ENCODE measurements around the gene SPNS2.

The SPNS2 gene

GRCh38 chr17:4556996-4557395 lies 58.3 kb downstream of the SPNS2 start:
- H3K4me3 ChIP-seq (ENCODE audit: low read length): no peak overlapping the region
- TF ChIP-seq ZNF274 (IDR thresholded peaks at IDR 0.05; ENCODE audit: low read depth, low read length): no peak

- H3K4me3 ChIP-seq (ENCODE audit: low read length): no peak overlapping the region
- no peak for TF ChIP-seq ZNF274 (IDR thresholded peaks at IDR 0.05; ENCODE audit: low read depth, low read length)
Observed at GRCh38 chr17:4557626-4558346, 59.1 kb downstream of the SPNS2 start.

GRCh38 chr17:4558347-4558971 lies 59.8 kb downstream of the SPNS2 start:
- TF ChIP-seq ZNF274 (IDR thresholded peaks at IDR 0.05; ENCODE audit: low read depth, low read length): no peak
- no peak overlapping the region for H3K4me3 ChIP-seq (ENCODE audit: low read length)

GRCh38 chr17:4559139-4559791 lies 60.6 kb downstream of the SPNS2 start:
- no peak for TF ChIP-seq ZNF274 (IDR thresholded peaks at IDR 0.05; ENCODE audit: low read depth, low read length)
- no peak overlapping the region for H3K4me3 ChIP-seq (ENCODE audit: low read length)

- no peak overlapping the region for H3K4me3 ChIP-seq (ENCODE audit: low read length)
Observed at GRCh38 chr17:4559966-4560365, 61.3 kb downstream of the SPNS2 start.

GRCh38 chr17:4560421-4560820 lies 61.7 kb downstream of the SPNS2 start, which contains the start of gene GGT6:
TSS of gene GGT6 (minus strand) at chr17:4560577. CDS start at chr17:4560521, 56 bp downstream.
- no peak within 1 kb of the TSS for H3K4me3 ChIP-seq (ENCODE audit: low read length)
- TF ChIP-seq ZNF274 (IDR thresholded peaks at IDR 0.05; ENCODE audit: low read depth, low read length): no peak

More at GRCh38 chr17:4559966-4560365, 61.3 kb downstream of the SPNS2 start:
- no peak for TF ChIP-seq ZNF274 (IDR thresholded peaks at IDR 0.05; ENCODE audit: low read depth, low read length)

GRCh38 chr17:4560837-4561256 lies 62.2 kb downstream of the SPNS2 start:
- no peak for TF ChIP-seq ZNF274 (IDR thresholded peaks at IDR 0.05; ENCODE audit: low read depth, low read length)
- H3K4me3 ChIP-seq (ENCODE audit: low read length): no peak overlapping the region

- H3K4me3 ChIP-seq (ENCODE audit: low read length): no peak overlapping the region
- TF ChIP-seq ZNF274 (IDR thresholded peaks at IDR 0.05; ENCODE audit: low read depth, low read length): no peak
Observed at GRCh38 chr17:4562015-4562969, 63.6 kb downstream of the SPNS2 start.

GRCh38 chr17:4565209-4566141 lies 66.8 kb downstream of the SPNS2 start:
- no peak for TF ChIP-seq ZNF274 (IDR thresholded peaks at IDR 0.05; ENCODE audit: low read depth, low read length)
- no peak overlapping the region for H3K4me3 ChIP-seq (ENCODE audit: low read length)

GRCh38 chr17:4566785-4567184 lies 68.1 kb downstream of the SPNS2 start:
- TF ChIP-seq ZNF274 (IDR thresholded peaks at IDR 0.05; ENCODE audit: low read depth, low read length): no peak
- no peak overlapping the region for H3K4me3 ChIP-seq (ENCODE audit: low read length)

GRCh38 chr17:4569591-4569990 lies 70.9 kb downstream of the SPNS2 start:
- H3K4me3 ChIP-seq (ENCODE audit: low read length): no peak overlapping the region
- no peak for TF ChIP-seq ZNF274 (IDR thresholded peaks at IDR 0.05; ENCODE audit: low read depth, low read length)

- H3K4me3 ChIP-seq (ENCODE audit: low read length): no peak overlapping the region
- TF ChIP-seq ZNF274 (IDR thresholded peaks at IDR 0.05; ENCODE audit: low read depth, low read length): no peak
Observed at GRCh38 chr17:4572131-4572530, 73.5 kb downstream of the SPNS2 start.

GRCh38 chr17:4573115-4573514 lies 74.4 kb downstream of the SPNS2 start:
- H3K4me3 ChIP-seq (ENCODE audit: low read length): no peak overlapping the region
- TF ChIP-seq ZNF274 (IDR thresholded peaks at IDR 0.05; ENCODE audit: low read depth, low read length): no peak

Data from GM08714 (cell line).